CD4-positive, alpha-beta T cell treated with Interleukin-17A for 4 hours (primary cell): Measurements from ENCODE around the gene TTBK2.
A peak's percentile ranks its signal among the peaks of the same experiment; 100 is the strongest.

ENCODE experiments used
- DNase-seq: peaks from one replicate; pipeline ENCODE4 v3.0.0-alpha.2; 2020; ENCODE audit warnings: mixed read lengths

The TTBK2 gene

GRCh38 chr15:42724276-42724675 is 196.3 kb downstream of the TTBK2 start:
- no peak for DNase-seq

- no peak for DNase-seq
Observed at GRCh38 chr15:42723068-42723467, 197.5 kb downstream of the TTBK2 start.

GRCh38 chr15:42721916-42722315 is 198.7 kb downstream of the TTBK2 start:
- DNase-seq, result no peak

- DNase-seq, result no peak
Observed at GRCh38 chr15:42721016-42721415, 199.6 kb downstream of the TTBK2 start.

- DNase-seq, result no peak
Observed at GRCh38 chr15:42720071-42720470, 200.5 kb downstream of the TTBK2 start.

- no peak for DNase-seq
Observed at GRCh38 chr15:42719043-42719442, 201.5 kb downstream of the TTBK2 start.

- DNase-seq, result no peak
Observed at GRCh38 chr15:42716626-42717025, 204.0 kb downstream of the TTBK2 start.

GRCh38 chr15:42716125-42716524 is 204.5 kb downstream of the TTBK2 start:
- no peak for DNase-seq

GRCh38 chr15:42712584-42712983 is 208.0 kb downstream of the TTBK2 start:
- no peak for DNase-seq

- DNase-seq, result no peak
Observed at GRCh38 chr15:42711746-42712145, 208.8 kb downstream of the TTBK2 start.

- DNase-seq, result no peak
Observed at GRCh38 chr15:42710662-42711061, 209.9 kb downstream of the TTBK2 start.

- no peak for DNase-seq
Observed at GRCh38 chr15:42707873-42708544, 212.6 kb downstream of the TTBK2 start.

- DNase-seq, result no peak
Observed at GRCh38 chr15:42707068-42707467, 213.5 kb downstream of the TTBK2 start.

GRCh38 chr15:42705336-42705735 is 215.2 kb downstream of the TTBK2 start:
- DNase-seq, result no peak

- DNase-seq, result peak; percentile 72
Observed at GRCh38 chr15:42704492-42704926, 216.1 kb downstream of the TTBK2 start.

- DNase-seq, result no peak
Observed at GRCh38 chr15:42696626-42697025, 224.0 kb downstream of the TTBK2 start.

- no peak for DNase-seq
Observed at GRCh38 chr15:42695527-42696071, 225.0 kb downstream of the TTBK2 start.

GRCh38 chr15:42694398-42694797 is 226.2 kb downstream of the TTBK2 start:
- DNase-seq, result no peak

- DNase-seq, result no peak
Observed at GRCh38 chr15:42693942-42694341, 226.6 kb downstream of the TTBK2 start.

GRCh38 chr15:42693496-42693895 is 227.1 kb downstream of the TTBK2 start:
- no peak for DNase-seq

- DNase-seq, result no peak
Observed at GRCh38 chr15:42692997-42693396, 227.6 kb downstream of the TTBK2 start.

GRCh38 chr15:42692536-42692935 is 228.0 kb downstream of the TTBK2 start:
- DNase-seq, result no peak

GRCh38 chr15:42691770-42692169 is 228.8 kb downstream of the TTBK2 start:
- DNase-seq, result no peak

GRCh38 chr15:42691308-42691707 is 229.3 kb downstream of the TTBK2 start:
- DNase-seq, result no peak
